ENCODE data around the gene ENTHD1.

ENTHD1 gene

DNA sequence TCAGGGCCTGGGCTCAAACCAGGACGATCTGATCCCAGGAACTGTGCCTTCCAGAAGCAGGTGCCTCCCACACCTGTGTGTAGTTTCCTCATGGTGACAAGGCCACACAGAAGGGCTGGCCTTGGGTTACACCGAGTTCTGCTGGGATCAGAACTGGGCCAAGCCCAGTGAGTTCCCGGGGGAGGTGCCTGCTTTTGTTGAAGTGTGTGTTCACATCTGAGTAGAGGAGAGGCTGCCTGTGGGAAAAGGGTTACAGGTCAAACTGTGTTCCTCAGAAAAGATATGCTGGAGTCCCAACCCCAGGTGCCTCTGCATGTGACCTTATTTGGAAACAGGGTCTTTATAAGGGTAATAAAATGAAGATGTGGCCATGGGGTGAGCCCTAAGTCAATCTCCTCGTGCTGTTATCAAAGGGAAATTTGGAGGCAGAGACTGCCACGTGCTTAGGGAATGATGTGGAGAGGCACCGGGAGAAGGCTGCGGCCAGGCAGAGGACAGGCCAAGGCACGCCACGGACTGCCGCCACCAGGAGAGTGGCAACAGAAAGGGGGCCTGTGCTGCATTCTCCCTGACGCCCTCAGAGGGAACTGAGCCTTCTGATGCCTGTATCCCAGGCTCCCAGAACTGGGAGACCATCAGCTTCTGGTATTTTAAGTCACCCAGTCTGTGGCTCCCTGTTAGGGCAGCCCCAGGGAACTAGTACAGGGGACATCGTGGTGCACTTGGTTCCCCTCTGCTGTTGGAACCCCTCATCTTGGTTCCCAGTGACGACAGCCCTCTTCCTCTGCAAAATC, 164.2 kb downstream of the ENTHD1 start:
- no peak for DNase-seq (ENCODE audit: low read depth)

- no peak for DNase-seq (ENCODE audit: low read depth)
Observed at GRCh38 chr22:39728236-39728860, 165.2 kb downstream of the ENTHD1 start.

- DNase-seq (ENCODE audit: low read depth): no peak
Observed at GRCh38 chr22:39727541-39727940, 166.0 kb downstream of the ENTHD1 start.

DNA sequence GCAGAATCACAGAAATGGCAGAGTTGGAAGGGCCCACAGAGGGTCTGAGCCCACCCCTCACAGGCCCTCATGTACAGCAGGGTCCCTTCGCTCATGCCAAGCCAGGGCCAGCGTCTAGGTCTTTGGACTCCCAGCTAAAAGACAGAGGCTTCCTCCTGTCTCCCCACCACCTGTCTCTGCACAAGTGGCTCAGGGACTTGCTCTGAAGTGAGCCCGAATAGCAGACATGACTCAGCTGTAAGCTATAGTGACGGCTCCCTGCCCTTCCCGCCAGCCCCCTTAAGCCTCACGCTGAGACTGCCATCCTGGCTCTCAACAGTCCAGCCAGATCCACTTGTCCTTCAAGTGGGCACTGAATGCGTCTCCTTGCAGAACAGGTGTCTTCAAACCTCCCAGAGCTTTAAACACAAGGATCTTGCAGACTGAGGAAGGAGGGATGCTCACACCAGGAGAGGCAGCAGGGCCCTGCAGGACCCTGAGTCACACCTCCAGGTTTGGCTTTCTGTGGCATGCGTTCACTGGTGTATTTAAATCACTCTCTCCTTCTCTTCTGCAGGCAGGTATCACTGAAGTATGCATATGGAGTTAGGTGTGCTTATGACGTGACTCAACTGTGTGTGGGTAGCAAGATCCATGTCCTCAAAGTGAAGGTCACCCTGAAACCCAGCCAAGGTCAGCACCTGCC, 168.1 kb downstream of the ENTHD1 start:
- no peak for DNase-seq (ENCODE audit: low read depth)

DNA sequence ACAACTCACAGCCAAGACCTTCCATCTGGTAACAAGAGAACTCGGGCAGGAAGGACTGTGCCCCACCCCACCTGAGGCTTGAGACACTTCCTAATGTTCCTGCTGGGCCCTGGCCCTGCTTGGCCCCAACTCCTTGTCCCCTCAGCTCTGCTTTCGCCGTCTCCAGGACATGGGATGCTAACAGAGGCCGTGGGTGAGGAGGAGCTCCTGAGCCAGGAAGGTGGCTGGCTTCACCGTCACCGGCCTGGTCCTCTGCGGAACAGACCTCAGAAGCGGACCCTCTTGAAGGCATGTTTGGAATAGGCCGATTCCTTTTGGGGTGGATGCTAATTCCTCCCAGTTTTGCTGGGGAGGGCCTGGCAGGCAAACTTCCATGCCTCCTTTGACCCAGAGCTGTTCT, 168.7 kb downstream of the ENTHD1 start:
- DNase-seq (ENCODE audit: low read depth): no peak

- DNase-seq (ENCODE audit: low read depth): no peak
Observed at GRCh38 chr22:39724390-39724789, 169.2 kb downstream of the ENTHD1 start.

- no peak for DNase-seq (ENCODE audit: low read depth)
Observed at GRCh38 chr22:39723899-39724351, 169.6 kb downstream of the ENTHD1 start.

DNA sequence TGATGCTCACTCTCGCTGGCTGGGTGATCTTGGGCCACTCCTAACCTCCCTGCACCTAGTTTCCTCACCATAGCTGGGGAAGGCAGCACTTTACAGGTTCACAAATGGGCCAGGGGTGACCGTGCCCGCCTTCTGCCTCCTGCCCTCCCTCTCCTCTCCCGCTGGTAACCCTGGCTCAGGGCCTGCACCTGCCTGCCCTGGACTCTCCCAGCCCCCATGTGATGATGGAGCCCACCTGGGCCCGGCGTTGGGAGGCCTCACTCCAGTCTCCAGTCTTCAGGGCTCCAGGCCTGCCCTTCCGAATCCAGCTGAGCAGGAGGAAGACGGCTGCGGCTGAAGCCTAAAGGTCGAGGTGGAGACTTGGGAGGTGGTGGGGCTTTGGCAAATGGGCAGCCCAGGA, 170.1 kb downstream of the ENTHD1 start:
- DNase-seq (ENCODE audit: low read depth): no peak

DNA sequence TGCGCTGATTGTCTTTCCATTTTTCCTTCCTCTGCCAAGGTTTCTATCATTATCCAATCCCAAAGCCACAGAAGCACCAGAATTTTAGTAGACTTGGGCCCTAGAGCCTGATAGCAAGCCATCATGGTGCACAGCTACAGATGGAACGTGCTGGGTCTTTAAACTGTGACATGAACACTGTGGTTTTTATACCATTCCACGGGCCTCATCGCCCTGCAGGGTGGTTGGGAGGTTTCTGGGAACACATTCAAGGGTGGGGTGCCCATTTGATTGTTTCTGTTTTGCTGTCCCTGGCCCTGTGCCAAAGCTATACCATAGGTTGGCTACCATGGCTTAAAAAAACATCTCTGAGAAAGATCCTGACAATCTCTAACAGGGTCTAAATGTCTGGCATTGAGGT, 171.1 kb downstream of the ENTHD1 start:
- no peak for DNase-seq (ENCODE audit: low read depth)

DNA sequence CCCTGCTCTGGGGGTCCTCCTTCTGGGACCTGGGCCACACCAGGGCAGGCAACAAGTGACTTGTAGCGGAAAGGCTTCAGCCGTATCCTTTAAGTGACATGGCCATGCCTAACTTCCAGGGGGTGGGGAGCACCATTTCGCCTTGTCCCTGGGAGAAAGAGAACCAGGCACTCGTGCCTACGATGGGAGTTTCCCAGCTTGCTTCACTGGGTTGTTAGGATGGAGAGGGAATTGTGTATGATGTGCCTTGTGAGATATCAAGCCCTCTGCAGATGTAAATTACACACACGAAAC, 171.6 kb downstream of the ENTHD1 start:
- no peak for DNase-seq (ENCODE audit: low read depth)

DNA sequence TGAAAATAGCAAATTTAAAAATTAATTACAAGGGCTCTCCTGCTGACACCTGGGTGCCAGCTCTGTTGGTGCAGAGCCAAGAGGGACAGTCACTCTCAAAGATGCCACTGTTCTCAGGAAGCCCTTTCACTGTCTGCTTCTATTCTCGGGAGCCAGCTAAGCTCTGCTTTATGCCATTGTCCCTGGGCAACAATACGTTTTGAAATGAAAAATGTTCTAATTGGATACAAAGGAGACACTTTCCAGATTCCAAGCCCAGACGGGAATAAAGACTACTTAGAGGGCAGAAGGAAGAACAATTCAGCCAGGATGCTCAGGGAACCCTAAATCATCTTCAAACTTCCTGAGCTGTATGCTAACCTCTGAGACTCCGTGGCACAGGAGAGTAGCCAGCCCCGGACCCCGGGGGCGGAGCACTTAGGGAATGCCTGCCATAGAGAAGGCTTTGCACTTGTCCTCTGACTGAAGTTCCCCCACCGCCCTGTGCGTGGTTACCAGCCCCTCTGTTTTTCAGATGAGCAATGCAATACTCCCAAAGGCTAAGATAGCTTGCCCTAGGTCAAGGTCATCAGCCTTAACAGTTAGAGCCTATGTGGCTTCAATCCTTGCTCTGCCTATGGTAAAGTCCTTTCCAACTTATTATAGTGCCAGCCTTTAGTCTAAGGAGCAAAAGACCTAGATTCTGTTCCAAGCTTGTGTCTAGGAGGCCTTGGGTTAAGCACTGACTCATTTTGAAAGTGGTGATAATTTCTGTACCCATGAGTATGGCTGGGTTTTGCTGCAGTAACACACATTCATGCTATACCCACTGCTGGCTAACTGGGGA, 172.1 kb downstream of the ENTHD1 start:
- no peak for DNase-seq (ENCODE audit: low read depth)

GRCh38 chr22:39719559-39720450, 173.8 kb downstream of the ENTHD1 start:
- DNase-seq (ENCODE audit: low read depth): no peak

GRCh38 chr22:39718921-39719475, 174.6 kb downstream of the ENTHD1 start:
- no peak for DNase-seq (ENCODE audit: low read depth)

GRCh38 chr22:39718206-39718605, 175.4 kb downstream of the ENTHD1 start:
- no peak for DNase-seq (ENCODE audit: low read depth)

DNA sequence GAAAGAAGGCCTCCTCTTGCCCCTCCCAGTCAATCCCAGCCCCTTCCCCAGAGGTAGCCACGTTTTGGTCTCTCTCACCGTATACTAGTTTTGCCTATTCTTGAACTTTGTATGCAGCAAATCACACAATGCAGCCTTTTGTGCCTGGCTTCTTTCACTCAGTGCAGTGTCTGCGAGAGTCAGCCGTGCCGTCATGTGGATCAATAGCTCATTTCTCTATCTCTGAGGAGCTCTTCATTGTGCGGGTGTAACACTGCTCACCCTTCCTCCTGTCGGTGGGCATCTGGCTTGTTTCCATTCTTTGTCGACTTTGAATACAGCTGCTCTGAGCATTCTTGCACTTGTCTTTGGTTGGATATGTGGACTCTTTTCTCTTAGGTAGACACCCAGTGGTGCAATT, 176.5 kb downstream of the ENTHD1 start:
- no peak for DNase-seq (ENCODE audit: low read depth)

GRCh38 chr22:39716534-39716933, 177.0 kb downstream of the ENTHD1 start:
- no peak for DNase-seq (ENCODE audit: low read depth)

- DNase-seq (ENCODE audit: low read depth): no peak
Observed at GRCh38 chr22:39715778-39716495, 177.6 kb downstream of the ENTHD1 start.

DNA sequence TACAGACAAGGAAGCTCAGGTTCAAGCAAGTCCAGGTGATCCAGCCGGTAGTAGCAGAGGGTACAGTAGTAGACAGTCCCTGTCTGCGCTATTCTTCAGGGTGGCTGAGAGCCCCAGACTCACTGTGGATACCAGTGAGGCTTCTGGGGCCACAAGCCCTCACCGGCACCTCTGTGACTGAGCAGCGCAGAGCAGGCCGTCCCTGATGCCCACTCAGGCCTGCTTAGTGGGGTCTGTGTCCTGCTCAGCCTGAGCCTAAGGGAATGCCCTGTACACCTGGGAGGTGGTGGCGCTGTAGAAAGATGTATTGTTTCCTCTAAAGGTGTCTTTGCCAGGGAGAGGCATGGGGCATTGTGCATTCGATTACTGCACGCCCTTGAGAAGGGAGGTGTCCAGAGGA, 179.2 kb downstream of the ENTHD1 start:
- DNase-seq (ENCODE audit: low read depth): no peak

GRCh38 chr22:39713799-39714290, 179.7 kb downstream of the ENTHD1 start:
- no peak for DNase-seq (ENCODE audit: low read depth)

Measured in HS-27A (cell line).